Measurements from ENCODE around the gene B4GALT3.

B4GALT3 gene

GRCh38 chr1:161176468-161177111, 717 bp downstream of the B4GALT3 start:
- H3K27ac ChIP-seq (replicated peaks), result peak overlapping the region; percentile 73
- DNase-seq (ENCODE audit: low read depth in 1 of 2, low spot score in 1 of 2), result no peak
- peak overlapping the region; percentile 86 for H3K4me3 ChIP-seq (replicated peaks; ENCODE audit: insufficient read depth, low read length)
- TF ChIP-seq GABPA (IDR thresholded peaks at IDR 0.05; ENCODE audit: low read depth) (no peak), REST (IDR thresholded peaks at IDR 0.05; ENCODE audit: insufficient replicate concordance, low read depth) (no peak), POLR2AphosphoS5 (IDR thresholded peaks at IDR 0.05; ENCODE audit: low read depth) (no peak), CTCF (IDR thresholded peaks at IDR 0.05; ENCODE audit: insufficient read depth, low read length) (no peak), SPI1 (IDR thresholded peaks at IDR 0.05; ENCODE audit: borderline replicate concordance, low read depth) (no peak)
- H3K27me3 ChIP-seq (ENCODE audit: insufficient read depth, poor library complexity, severe bottlenecking), result no peaks in the 10 kb centered on the region

GRCh38 chr1:161175771-161176453, 1.4 kb downstream of the B4GALT3 start:
- H3K27me3 ChIP-seq (ENCODE audit: insufficient read depth, poor library complexity, severe bottlenecking), result no peaks in the 10 kb centered on the region
- DNase-seq (ENCODE audit: low read depth in 1 of 2, low spot score in 1 of 2), result no peak
- peak overlapping the region; percentile 86; the same call in 1 of the 2 replicates for H3K4me3 ChIP-seq (replicated peaks; ENCODE audit: insufficient read depth, low read length)
- TF ChIP-seq REST (IDR thresholded peaks at IDR 0.05; ENCODE audit: insufficient replicate concordance, low read depth), result no peak
- TF ChIP-seq GABPA (IDR thresholded peaks at IDR 0.05; ENCODE audit: low read depth), result no peak
- no peak for TF ChIP-seq SPI1 (IDR thresholded peaks at IDR 0.05; ENCODE audit: borderline replicate concordance, low read depth)
- TF ChIP-seq CTCF (IDR thresholded peaks at IDR 0.05; ENCODE audit: insufficient read depth, low read length), result no peak
- TF ChIP-seq POLR2AphosphoS5 (IDR thresholded peaks at IDR 0.05; ENCODE audit: low read depth), result no peak
- H3K27ac ChIP-seq (replicated peaks), result no peak overlapping the region

- no peak for DNase-seq (ENCODE audit: low read depth in 1 of 2, low spot score in 1 of 2)
- Histone ChIP-seq H3K27me3 (ENCODE audit: insufficient read depth, poor library complexity, severe bottlenecking) (no peaks in the 10 kb centered on the region), H3K27ac (replicated peaks) (no peak overlapping the region), H3K4me3 (replicated peaks; ENCODE audit: insufficient read depth, low read length) (no peak overlapping the region)
- TF ChIP-seq SPI1 (IDR thresholded peaks at IDR 0.05; ENCODE audit: borderline replicate concordance, low read depth) (no peak), REST (IDR thresholded peaks at IDR 0.05; ENCODE audit: insufficient replicate concordance, low read depth) (no peak), CTCF (IDR thresholded peaks at IDR 0.05; ENCODE audit: insufficient read depth, low read length) (no peak), GABPA (IDR thresholded peaks at IDR 0.05; ENCODE audit: low read depth) (no peak), POLR2AphosphoS5 (IDR thresholded peaks at IDR 0.05; ENCODE audit: low read depth) (no peak)
Measured at GRCh38 chr1:161174911-161175310, 2.4 kb downstream of the B4GALT3 start.

All from HL-60 (cell line).